IMR-90 (cell line): ENCODE results near the gene PSMC6.

Source experiments
- CTCF ChIP-seq: conservative IDR thresholded peaks from 2 replicates; pipeline ENCODE4 v1.5.1; 2012; ENCODE audit warnings: mild to moderate bottlenecking, low read depth, low read length, improper control_type of control experiment
- POLR2A ChIP-seq: IDR thresholded peaks from 2 replicates; pipeline ENCODE4 v1.6.1; 2012; ENCODE audit warnings: mild to moderate bottlenecking, low read depth, low read length
- SMC3 ChIP-seq: fragments of 150-350 bp; IDR thresholded peaks from 2 replicates; pipeline ENCODE4 v1.6.1; 2016; ENCODE audit warnings: low read depth, mild to moderate bottlenecking, antibody characterized with exemption, low read length, moderate library complexity

DNA sequence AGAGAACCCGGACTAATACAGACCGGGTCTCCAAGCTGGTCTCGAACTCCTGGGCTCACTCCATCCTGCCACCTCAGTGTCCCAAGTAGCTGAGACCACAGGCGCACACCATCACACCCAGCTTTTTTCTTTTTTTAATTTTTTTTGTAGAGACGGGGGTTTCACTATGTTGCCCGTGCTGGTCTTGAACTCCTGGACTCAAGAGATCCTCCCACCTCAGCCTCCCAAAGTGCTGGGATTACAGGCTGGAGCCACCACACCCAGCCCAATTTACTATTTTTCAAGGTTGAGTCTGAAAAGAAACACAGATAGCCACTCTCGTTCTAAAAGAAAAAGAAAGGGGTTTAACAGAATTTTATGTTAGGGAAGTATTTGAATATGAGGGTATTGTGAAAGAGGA is 13.5 kb upstream of the PSMC6 start:
- TF ChIP-seq CTCF: no peak
- no peak for TF ChIP-seq POLR2A
- TF ChIP-seq SMC3: no peak
